Fibroblast of peridontal ligament (primary cell): ENCODE results near the gene SOCS7.

ENCODE experiments used
- DNase-seq: peaks from one replicate; pipeline ENCODE4 v3.0.0-alpha.2; 2010; ENCODE audit errors: extremely low read depth

SOCS7 gene, protein sequence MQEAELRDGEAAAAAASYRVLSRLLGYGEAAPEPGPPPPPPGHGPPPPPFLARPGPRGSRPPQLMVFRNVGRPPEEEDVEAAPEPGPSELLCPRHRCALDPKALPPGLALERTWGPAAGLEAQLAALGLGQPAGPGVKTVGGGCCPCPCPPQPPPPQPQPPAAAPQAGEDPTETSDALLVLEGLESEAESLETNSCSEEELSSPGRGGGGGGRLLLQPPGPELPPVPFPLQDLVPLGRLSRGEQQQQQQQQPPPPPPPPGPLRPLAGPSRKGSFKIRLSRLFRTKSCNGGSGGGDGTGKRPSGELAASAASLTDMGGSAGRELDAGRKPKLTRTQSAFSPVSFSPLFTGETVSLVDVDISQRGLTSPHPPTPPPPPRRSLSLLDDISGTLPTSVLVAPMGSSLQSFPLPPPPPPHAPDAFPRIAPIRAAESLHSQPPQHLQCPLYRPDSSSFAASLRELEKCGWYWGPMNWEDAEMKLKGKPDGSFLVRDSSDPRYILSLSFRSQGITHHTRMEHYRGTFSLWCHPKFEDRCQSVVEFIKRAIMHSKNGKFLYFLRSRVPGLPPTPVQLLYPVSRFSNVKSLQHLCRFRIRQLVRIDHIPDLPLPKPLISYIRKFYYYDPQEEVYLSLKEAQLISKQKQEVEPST

GRCh38 chr17:38351412-38352222 lies at the start of gene SOCS7:
SOCS7 (plus strand) TSS chr17:38351844; CDS start chr17:38352053, 209 bp downstream.
- peak; percentile 86 for DNase-seq

- DNase-seq = no peak
Measured at GRCh38 chr17:38315497-38315896, 36.1 kb upstream of the SOCS7 start.

- DNase-seq = no peak
Measured at GRCh38 chr17:38317081-38317480, 34.6 kb upstream of the SOCS7 start.

- DNase-seq = no peak
Measured at GRCh38 chr17:38320482-38320881, 31.2 kb upstream of the SOCS7 start.

DNA sequence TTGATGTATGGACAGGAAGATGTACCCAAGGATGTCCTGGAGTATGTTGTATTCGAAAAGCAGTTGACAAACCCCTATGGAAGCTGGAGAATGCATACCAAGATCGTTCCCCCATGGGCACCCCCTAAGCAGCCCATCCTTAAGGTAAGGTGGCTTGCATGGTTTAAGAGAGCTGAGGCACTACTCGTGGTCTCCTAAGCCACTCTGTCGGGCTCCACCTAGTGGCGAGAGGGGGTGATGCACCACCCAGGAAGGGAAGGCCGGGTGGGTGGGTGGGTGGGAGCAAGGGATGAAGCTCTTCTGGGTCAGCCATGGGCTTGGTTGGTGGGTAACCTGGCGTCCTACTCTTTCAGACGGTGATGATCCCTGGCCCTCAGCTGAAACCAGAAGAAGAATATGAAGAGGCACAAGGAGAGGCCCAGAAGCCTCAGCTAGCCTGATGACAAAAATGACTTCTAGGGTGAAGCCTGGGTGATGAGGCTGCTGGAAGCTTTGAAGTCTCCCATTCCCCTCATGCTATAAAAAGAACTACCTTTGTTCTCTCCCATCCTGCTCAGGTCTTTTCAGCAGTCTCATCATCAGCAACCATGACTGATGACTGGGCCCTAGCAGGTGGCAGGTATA lies 29.4 kb upstream of the SOCS7 start:
- peak; percentile 47 for DNase-seq

- no peak for DNase-seq
Measured at GRCh38 chr17:38322897-38323296, 28.7 kb upstream of the SOCS7 start.

DNA sequence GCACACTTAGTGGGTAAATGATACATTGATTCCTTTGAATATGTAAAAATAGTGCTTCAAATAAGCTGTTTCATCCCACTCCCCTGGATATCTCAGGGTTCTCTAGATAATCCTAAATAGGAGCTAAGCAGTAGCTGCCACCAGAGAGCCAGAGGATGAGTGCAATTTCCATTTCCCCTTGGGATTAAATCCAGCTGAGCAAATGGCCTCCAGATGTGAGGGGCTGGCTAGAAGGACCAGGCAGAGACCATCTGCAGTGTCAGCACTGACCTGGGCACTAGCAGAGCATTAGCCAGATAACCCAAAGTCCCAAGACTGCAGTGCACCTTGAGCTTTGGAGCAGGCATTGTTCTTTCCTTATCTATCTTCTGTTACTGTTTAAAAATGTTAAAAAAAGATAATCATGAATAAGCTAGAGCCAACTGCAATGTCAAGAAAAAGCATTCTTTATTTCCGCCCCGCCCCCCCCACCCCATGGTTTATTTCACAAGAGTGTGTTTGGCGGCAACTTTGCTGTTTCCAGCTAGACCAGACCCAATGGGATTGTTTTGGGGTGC lies 27.4 kb upstream of the SOCS7 start:
- DNase-seq = no peak

- DNase-seq = no peak
Measured at GRCh38 chr17:38324772-38325171, 26.9 kb upstream of the SOCS7 start.

DNA sequence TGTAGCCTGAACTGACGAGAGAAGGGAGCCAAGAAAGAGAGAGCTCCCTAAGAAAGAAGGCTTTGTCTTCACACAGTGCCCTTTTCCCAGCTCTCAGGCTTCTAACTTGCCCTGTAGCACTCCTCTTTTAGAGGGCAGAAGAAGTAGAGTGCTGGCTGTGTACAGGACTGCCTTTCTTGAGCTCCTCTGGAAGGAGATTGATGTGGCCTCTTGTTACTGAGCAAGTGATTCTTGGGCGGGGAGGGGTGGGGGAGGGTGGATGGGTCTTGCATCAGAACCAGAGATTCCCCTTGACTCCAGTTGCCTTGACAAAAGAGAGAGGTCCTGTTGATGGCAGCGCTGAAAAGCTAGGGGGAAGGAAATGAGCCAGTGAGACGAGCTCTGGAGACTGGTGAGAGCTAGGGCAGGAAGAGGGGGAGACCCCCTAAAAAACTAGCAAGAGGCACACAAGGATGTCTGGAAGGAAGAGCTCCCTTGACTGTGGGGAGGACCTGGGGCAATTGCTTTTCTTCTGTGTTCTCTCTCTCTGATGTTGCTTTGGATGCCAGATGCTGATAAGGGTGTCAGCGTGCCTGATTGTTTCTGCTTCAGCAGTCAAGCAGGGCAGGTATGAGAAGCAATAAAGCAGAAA lies 26.3 kb upstream of the SOCS7 start:
- no peak for DNase-seq

DNA sequence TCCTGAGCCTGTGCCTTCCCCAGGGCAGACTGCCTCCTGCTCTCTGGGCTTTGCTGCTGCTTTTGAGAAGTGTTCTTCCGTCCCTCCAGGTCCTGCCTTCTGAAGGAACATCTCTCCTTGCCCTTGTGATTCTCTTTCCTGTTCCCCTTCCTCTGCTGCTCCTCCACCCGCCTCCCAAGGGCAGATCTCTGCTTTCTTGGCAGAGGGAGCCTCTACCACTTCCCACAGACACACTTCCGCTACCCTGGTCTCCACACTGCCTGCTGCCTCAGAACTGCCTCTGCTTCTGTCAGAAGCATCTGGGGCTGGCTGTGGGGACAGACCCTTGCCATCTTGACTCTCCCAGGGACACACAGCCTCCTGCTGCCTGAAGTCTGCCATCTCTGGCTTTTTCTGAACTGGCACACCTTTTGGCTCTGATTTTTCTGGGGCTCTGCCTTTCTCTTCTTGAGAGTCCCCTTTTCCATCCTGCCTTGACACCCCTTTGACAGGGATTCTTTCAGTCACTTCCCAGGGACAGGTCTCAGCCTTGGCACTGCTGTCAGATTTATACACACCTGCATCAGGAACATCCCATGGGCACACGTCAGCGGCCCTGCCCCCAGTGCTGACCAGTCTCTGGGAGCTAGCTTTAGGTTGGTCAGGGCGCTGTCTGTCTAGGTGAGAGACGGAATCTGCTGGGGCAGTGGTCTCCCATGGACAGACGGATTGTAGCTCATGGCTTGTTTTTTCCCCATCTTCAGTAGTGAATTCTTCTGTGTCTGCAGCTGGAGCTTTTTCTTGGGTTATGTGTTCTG lies 24.4 kb upstream of the SOCS7 start:
- DNase-seq = no peak

DNA sequence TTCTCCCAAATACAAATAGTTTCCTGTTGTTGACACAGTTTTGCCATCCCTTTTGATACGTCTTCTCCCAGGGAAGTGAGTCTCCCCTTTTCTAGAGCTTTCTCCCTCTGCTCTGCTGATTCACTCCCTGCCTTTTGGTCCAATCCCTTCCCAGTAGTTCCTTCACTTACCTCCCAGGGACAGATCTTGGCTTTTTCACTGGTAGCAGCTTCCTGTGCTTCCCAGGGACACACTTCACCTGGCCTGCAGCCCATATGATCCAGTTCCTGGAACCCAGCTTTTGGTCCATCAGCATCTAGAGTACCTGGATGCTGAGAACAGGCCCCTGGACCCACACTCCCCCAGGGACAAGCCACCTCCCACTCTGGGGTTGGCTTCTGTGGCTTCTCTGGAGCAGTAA lies 23.7 kb upstream of the SOCS7 start:
- no peak for DNase-seq

DNA sequence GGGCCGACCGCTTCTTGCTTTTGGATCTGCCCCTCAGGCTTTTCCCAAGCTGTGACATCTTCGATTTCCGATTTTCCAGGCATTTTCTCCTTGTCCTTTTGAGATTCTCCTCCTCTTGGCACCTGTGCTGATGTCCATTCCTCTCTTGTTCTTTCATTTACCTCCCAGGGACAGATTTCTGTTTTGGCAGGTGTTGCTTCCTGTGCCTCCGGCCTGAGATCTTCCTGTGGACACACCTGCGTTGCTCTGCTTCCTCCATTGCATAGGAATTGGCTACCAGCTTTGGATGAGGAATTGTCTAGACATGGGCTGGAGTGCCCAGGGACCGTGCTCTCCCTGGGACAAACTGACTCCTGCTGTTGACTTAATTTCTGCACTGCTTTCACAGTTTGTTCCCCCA lies 23.0 kb upstream of the SOCS7 start:
- no peak for DNase-seq

GRCh38 chr17:38329284-38329683 lies 22.4 kb upstream of the SOCS7 start:
- DNase-seq = no peak

DNA sequence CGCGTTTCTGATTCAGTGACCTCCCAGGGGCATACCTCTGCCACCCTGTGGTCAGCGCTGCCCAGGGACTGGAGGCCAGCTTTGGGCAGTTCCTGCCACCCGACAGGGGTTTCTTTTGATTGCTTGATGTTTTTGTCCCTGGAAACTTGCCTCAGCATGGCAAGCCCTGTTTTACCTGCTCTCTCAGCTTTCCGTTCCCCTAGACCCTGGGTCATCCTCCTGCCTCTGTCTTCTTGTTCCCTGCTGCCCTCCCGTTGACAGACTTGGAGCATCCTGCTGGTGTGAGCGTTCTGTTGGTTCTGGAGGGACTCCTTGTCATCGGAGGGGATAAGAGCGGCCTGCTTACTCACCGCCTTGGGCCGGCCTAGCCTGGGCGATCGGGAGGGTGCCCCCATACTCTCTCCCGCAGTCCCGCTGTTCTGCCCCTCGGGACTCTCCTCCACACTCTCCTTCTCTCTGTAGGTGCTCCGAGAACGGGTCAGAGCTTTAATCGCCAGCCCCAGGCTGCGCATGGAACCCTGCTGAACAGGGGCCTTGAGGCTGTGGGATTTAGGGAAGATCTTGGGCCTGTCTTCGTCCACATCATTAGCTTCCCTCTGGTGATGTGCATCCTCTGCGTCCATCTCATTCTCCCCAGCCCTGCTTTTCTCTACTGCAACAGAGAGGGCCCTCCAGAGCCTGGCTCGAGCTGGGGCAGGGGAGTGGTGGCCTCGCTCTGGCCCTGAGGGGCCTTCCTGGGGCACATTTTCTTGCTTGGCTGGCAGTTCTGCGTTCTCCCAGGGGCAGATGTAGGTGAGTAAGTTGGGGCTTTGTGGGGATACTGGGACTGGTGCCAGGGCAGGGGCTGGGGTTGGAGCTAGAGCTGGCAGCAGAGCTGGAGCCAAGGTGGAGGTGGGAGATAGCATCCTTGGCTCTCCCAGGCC lies 21.6 kb upstream of the SOCS7 start:
- no peak for DNase-seq

- DNase-seq = no peak
Measured at GRCh38 chr17:38330941-38331411, 20.7 kb upstream of the SOCS7 start.

DNA sequence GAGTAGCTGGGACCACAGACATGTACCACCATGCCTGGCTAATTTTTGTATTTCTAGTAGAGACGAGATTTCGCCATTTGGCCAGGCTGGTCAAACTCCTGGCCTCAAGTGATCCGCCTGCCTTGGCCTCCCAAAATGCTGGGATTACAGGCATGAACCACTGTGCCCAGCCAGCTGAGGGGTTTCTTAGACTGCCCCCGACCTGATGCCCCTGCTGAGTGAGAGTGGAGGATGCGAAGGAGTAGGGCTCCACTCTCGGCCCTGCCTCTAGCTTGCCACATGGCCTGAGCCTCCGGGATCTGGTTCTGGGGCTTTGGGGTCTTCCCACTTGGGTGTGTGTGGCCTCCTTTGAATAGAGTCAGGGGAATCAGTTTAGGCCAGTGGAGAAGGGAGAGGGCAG lies 18.9 kb upstream of the SOCS7 start:
- DNase-seq = no peak

DNA sequence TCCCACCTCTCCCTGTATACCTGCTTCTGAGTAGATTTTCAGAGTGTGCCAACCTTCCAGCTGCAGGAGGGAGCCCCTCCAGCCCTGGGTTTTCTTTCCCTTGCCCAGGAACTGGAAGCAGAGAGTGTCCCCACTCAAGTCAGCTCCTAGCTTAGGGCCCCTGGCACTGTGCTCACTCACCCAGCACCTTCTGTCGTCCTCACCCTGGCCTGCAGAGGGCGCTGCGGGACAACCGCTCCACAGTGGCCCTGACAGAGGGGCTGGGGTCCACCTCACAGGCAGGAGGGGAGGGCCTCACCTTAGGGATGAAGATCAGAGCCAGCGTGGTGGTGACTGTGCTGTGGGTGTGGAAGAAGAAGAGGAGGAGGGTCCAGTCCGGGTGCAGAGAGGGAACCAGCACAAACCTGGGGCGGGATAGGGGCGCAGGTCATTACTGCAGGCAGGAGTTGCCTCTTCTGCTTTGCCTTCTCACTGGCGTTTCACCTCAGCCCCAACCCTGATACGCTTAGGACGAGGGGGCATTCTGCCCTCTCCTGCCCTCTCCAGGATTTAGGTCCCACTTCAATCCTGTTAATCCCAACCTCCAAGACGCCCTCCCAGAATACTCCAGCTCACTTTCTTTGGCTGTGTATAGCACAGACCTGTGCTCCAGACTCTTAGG lies 17.9 kb upstream of the SOCS7 start:
- no peak for DNase-seq

DNA sequence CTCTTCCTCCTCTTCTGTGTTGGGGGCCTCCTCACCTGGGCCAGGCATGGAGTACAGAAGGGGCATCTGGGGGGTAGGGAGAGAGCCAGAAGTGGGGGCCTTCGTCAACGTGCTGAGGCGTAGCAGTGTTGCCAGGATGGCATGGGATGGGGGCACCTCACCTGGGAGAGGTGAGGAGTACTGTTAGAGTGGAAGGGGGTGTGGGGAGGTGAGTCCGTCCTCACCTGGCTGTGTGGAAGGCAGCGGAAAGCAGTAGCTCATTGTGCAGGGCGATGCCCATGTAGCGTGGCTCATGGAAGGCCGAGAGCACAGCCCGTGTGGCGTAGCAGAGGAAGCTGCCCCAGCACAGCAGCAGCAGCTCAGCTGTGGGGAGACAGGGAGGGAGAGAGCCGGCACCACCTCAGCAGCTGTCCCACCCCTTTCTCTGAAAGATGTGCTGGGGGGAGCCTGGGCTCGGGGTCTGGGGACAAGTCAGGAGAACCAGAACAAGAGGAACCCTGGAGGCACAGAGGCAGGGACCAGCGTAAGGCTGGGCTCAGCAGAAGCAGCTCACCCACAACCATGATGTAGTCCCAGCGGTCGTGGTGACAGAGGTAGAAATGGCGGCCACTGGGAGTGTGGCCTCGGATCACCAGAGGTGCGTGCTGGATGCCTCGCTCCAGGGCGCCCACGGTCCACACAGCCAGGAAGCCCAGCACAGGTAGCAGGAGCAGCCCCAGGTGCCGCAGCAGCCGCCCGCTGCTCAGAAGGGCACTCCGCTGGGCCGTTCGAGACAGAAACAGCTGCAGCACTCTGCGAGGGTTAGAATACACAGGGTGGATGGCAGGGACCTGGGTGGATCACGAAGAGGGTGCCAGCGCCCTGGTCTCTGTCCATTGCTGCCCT lies 16.9 kb upstream of the SOCS7 start:
- no peak for DNase-seq
